Astrocyte of the cerebellum (primary cell): ENCODE data around the gene DUOXA1.

Experiments used
- DNase-seq: peaks from one replicate; pipeline ENCODE4 v3.0.0-alpha.2; 2011; ENCODE audit warnings: low read depth
- H3K4me3 ChIP-seq: 2 replicates; pipeline ENCODE4 v1.5.1; 2011; ENCODE audit warnings: mild to moderate bottlenecking, low read depth, low read length, moderate library complexity
- CTCF ChIP-seq: IDR thresholded peaks from 2 replicates; pipeline ENCODE4 v1.5.1; 2012; ENCODE audit warnings: low read length, low read depth, moderate library complexity, mild to moderate bottlenecking; ENCODE audit errors: missing control alignments
- in situ Hi-C: cut with HindIII; loops from 2 replicates; pipeline ENCODE4 v1.10.0; 2017; ENCODE audit warnings: low sequenced_read_pairs

DUOXA1 gene

GRCh38 chr15:45129651-45130129, at the start of gene DUOXA1, which contains the start of gene DUOX1:
DUOXA1 (minus strand) TSS chr15:45129879; CDS start chr15:45123014, 6,865 bp downstream.
DUOX1 (plus strand) TSS chr15:45129994; CDS start chr15:45131967, 1,973 bp downstream.
- no peak for DNase-seq
- in situ Hi-C loops, result no loop called here
- H3K4me3 ChIP-seq, result no peak within 1 kb of the TSS
- TF ChIP-seq CTCF, result no peak

GRCh38 chr15:45177285-45177684, 47.6 kb upstream of the DUOXA1 start:
- H3K4me3 ChIP-seq, result no peak overlapping the region
- in situ Hi-C loops, result no loop called here
- no peak for DNase-seq
- no peak for TF ChIP-seq CTCF

- no peak for DNase-seq
- TF ChIP-seq CTCF, result no peak
- no peak overlapping the region for H3K4me3 ChIP-seq
- in situ Hi-C loops, result no loop called here
These were observed 44.9 kb upstream of the DUOXA1 start for GRCh38 chr15:45174577-45174976.

GRCh38 chr15:45174069-45174468, 44.4 kb upstream of the DUOXA1 start:
- in situ Hi-C loops, result no loop called here
- H3K4me3 ChIP-seq, result no peak overlapping the region
- TF ChIP-seq CTCF, result no peak
- DNase-seq, result no peak

GRCh38 chr15:45171912-45172311, 42.2 kb upstream of the DUOXA1 start:
- in situ Hi-C loops, result no loop called here
- no peak overlapping the region for H3K4me3 ChIP-seq
- no peak for TF ChIP-seq CTCF
- no peak for DNase-seq

GRCh38 chr15:45169608-45170480, 40.2 kb upstream of the DUOXA1 start:
- DNase-seq, result no peak
- in situ Hi-C loops, result loop anchor here (10.0 kb wide), 1 partner anchor 235 kb away; a partner anchor contains a TSS
- no peak for TF ChIP-seq CTCF
- no peak overlapping the region for H3K4me3 ChIP-seq
